K562 (cell line): ENCODE results near the gene BAZ2A. TPM values are rescaled to one million over a fixed set of nuclear protein-coding genes. Genes with fewer than 3 reads are reported as not detected.
A peak's percentile ranks its signal among the peaks of the same experiment; 100 is the strongest.

ENCODE experiments used
- ATAC-seq: fragments of 200-7000 bp; cut with Tn5 transposase; 3 replicates; pipeline ENCODE4 v1.9.1; 2020; ENCODE audit warnings: moderate library complexity
- BruUV-seq: library from RNA; stranded (reverse); fragments of 400-500 nt; replicated peaks from 2 replicates; lab custom pipeline; 2021; lab: Mats Ljungman, UMichigan
- CTCF ChIA-PET: fragments of 300-600 bp; formaldehyde crosslinking; extraction: SDS; loops from one replicate; lab custom pipeline; 2021; ENCODE audit warnings: low intra/inter-chr PET ratio; lab: Yijun Ruan, JAX
- POLR2A ChIA-PET: fragments of 300-600, 350-650 bp; sonication (Branson Sonifier 250); formaldehyde crosslinking; extraction: SDS; loops from one replicate; lab custom pipeline; 2021; ENCODE audit warnings: antibody characterized with exemption, inconsistent platforms; lab: Yijun Ruan, JAX
- DNase-seq, 4 experiments: peaks; one replicate each; pipeline versions ENCODE4 v3.0.0 to v3.0.0-alpha.2; 2011 to 2018; ENCODE audit warnings: low spot score in 3 of 4, mixed read lengths in 3 of 4; ENCODE audit errors: extremely low read depth in 1 of 4
- FAIRE-seq: peaks from 2 replicates; lab custom pipeline; 2011; peaks lifted over from hg19 to GRCh38; lab: Jason Lieb, UNC
- H2AFZ ChIP-seq: 2 replicates; pipeline ENCODE4 v1.6.0; 2011; ENCODE audit warnings: low read depth, low read length, control low read depth, inconsistent platforms
- H3K27ac ChIP-seq: fragments of 200-600 bp; 3 replicates; pipeline ENCODE4 v1.8.0; 2011; ENCODE audit warnings: low read depth, mild to moderate bottlenecking, control low read depth, inconsistent platforms, low read length, moderate library complexity, mixed read lengths; ENCODE audit errors: extremely low read depth
- H3K27me3 ChIP-seq, 2 experiments: fragments of 300-600 bp in 1 of 2; 2 replicates in 1 of 2; 3 replicates in 1 of 2; pipeline versions ENCODE4 v1.6.0 to v1.8.0; 2011; ENCODE audit warnings: inconsistent platforms in 2 of 2, low read length in 2 of 2, mild to moderate bottlenecking in 1 of 2, mixed read lengths in 1 of 2, moderate library complexity in 1 of 2; ENCODE audit not compliant: control insufficient read depth in 2 of 2, insufficient read depth in 2 of 2
- H3K36me3 ChIP-seq: fragments of 300-600 bp; 3 replicates; pipeline ENCODE4 v1.8.0; 2011; ENCODE audit warnings: mild to moderate bottlenecking, low read length, inconsistent platforms; ENCODE audit not compliant: control insufficient read depth, insufficient read depth
- H3K4me1 ChIP-seq, 2 experiments: fragments of 200-600 bp in 1 of 2; replicated peaks in 1 of 2; 2 replicates in 1 of 2; 3 replicates in 1 of 2; pipeline versions ENCODE4 v1.5.1 to v1.8.0; 2011; ENCODE audit warnings: inconsistent platforms in 2 of 2, low read length in 2 of 2, mild to moderate bottlenecking in 1 of 2, mixed read lengths in 1 of 2, moderate library complexity in 1 of 2; ENCODE audit not compliant: control insufficient read depth in 2 of 2, insufficient read depth in 2 of 2
- H3K4me2 ChIP-seq: 2 replicates; pipeline ENCODE4 v1.6.1; 2011; ENCODE audit warnings: low read length, control low read depth, inconsistent platforms, mixed read lengths; ENCODE audit not compliant: insufficient read depth
- H3K4me3 ChIP-seq: fragments of 200-600 bp; sonication (generic), shearing (Covaris generic); 2 replicates; pipeline ENCODE4 v1.5.1; 2016; ENCODE audit warnings: control low read depth, inconsistent platforms
- H3K79me2 ChIP-seq: fragments of 200-600 bp; 3 replicates; pipeline ENCODE4 v1.8.0; 2011; ENCODE audit warnings: low read length, inconsistent platforms; ENCODE audit not compliant: control insufficient read depth, insufficient read depth
- H3K9ac ChIP-seq, 2 experiments: 2 replicates each; pipeline versions ENCODE4 v1.6.0 to v1.6.1; 2011; ENCODE audit warnings: low read depth in 2 of 2, low read length in 2 of 2, control low read depth in 1 of 2, inconsistent platforms in 1 of 2, mild to moderate bottlenecking in 1 of 2, mixed read lengths in 1 of 2; ENCODE audit not compliant: insufficient read depth in 1 of 2
- H3K9me1 ChIP-seq: one replicate; pipeline ENCODE4 v1.6.0; 2011; ENCODE audit warnings: inconsistent platforms, mild to moderate bottlenecking, low read length, moderate library complexity; ENCODE audit not compliant: control insufficient read depth, insufficient read depth
- H3K9me3 ChIP-seq: replicated peaks from 2 replicates; pipeline ENCODE4 v1.5.1; 2011; ENCODE audit warnings: low read depth, low read length, inconsistent platforms; ENCODE audit not compliant: control insufficient read depth, insufficient read depth
- H4K20me1 ChIP-seq: replicated peaks from 2 replicates; pipeline ENCODE4 v1.6.1; 2011; ENCODE audit warnings: low read length, inconsistent platforms, mixed read lengths; ENCODE audit not compliant: control insufficient read depth, insufficient read depth
- ATF1 ChIP-seq, 2 experiments: fragments of 450-650 bp in 1 of 2; IDR thresholded peaks; 2 replicates each; pipeline ENCODE4 v1.6.1; 2016; ENCODE audit warnings: missing compliant biosample characterization in 1 of 2, missing genetic modification characterization in 1 of 2
- DACH1 ChIP-seq: fragments of 450-650 bp; IDR thresholded peaks from 2 replicates; pipeline ENCODE4 v1.6.1; 2018; ENCODE audit not compliant: partially characterized antibody
- ETV5 ChIP-seq: sonication (generic); formaldehyde crosslinking; IDR thresholded peaks from 2 replicates; pipeline ENCODE4 v1.4.0; 2020; ENCODE audit warnings: low read depth, mild to moderate bottlenecking, missing genetic modification reagents
- FOS ChIP-seq: IDR thresholded peaks from 3 replicates; pipeline ENCODE4 v1.6.1; 2011; ENCODE audit not compliant: insufficient read length; ENCODE audit errors: extremely low read depth
- HEY1 ChIP-seq: fragments of 250-450 bp; sonication (Bioruptor Pico); IDR thresholded peaks from 2 replicates; pipeline ENCODE4 v1.5.0; 2020; ENCODE audit warnings: mild to moderate bottlenecking, moderate library complexity, borderline replicate concordance
- JUN ChIP-seq, 2 experiments: sonication (generic) in 1 of 2; formaldehyde crosslinking in 1 of 2; IDR thresholded peaks; 2 replicates each; pipeline versions ENCODE4 v1.6.1 to v1.8.0; 2012 to 2022; ENCODE audit warnings: borderline replicate concordance in 2 of 2, mild to moderate bottlenecking in 2 of 2, improper control_type of control experiment in 1 of 2, low read depth in 1 of 2, low read length in 1 of 2, missing genetic modification reagents in 1 of 2
- JUND ChIP-seq, 2 experiments: IDR thresholded peaks; 2 replicates in 1 of 2; 3 replicates in 1 of 2; pipeline ENCODE4 v1.6.1; 2011; ENCODE audit warnings: borderline replicate concordance in 2 of 2, low read depth in 2 of 2, low read length in 2 of 2, improper control_type of control experiment in 1 of 2, missing biosample characterization in 1 of 2, missing genetic modification characterization in 1 of 2, missing genetic modification reagents in 1 of 2
- KDM4B ChIP-seq, 2 experiments: fragments of 450-650 bp in 1 of 2; sonication (generic) in 1 of 2; IDR thresholded peaks; 2 replicates each; pipeline ENCODE4 v1.6.1; 2016 to 2017; ENCODE audit warnings: borderline replicate concordance in 2 of 2, antibody characterized with exemption in 1 of 2, low read depth in 1 of 2, mild to moderate bottlenecking in 1 of 2
- MEIS2 ChIP-seq: fragments of 450-650 bp; IDR thresholded peaks from 2 replicates; pipeline ENCODE4 v1.6.1; 2014; ENCODE audit warnings: mild to moderate bottlenecking; ENCODE audit not compliant: partially characterized antibody
- NRF1 ChIP-seq, 2 experiments: fragments of 450-650 bp; IDR thresholded peaks in 1 of 2; conservative IDR thresholded peaks in 1 of 2; 2 replicates each; pipeline ENCODE4 v1.6.1; 2014; ENCODE audit warnings: mild to moderate bottlenecking in 2 of 2
- RB1 ChIP-seq: fragments of 450-650 bp; IDR thresholded peaks from 2 replicates; pipeline ENCODE4 v1.6.1; 2017; ENCODE audit warnings: low read depth, mild to moderate bottlenecking
- SMC3 ChIP-seq: conservative IDR thresholded peaks from 2 replicates; pipeline ENCODE4 v1.6.1; 2011; ENCODE audit warnings: low read depth, low read length, improper control_type of control experiment; ENCODE audit not compliant: insufficient read depth
- STAG1 ChIP-seq: sonication (generic); formaldehyde crosslinking; IDR thresholded peaks from 2 replicates; pipeline ENCODE4 v1.5.0; 2020; ENCODE audit warnings: missing genetic modification reagents, borderline replicate concordance
- STAT5B ChIP-seq: fragments of 250-450 bp; sonication (Bioruptor Pico); IDR thresholded peaks from 2 replicates; pipeline ENCODE4 v1.8.0; 2021; ENCODE audit warnings: mild to moderate bottlenecking, inconsistent platforms
- TEAD1 ChIP-seq, 2 experiments: fragments of 450-650 bp in 1 of 2; sonication (generic) in 1 of 2; formaldehyde crosslinking; IDR thresholded peaks; 2 replicates each; pipeline versions ENCODE4 v1.4.0 to v1.8.0; 2020 to 2022; ENCODE audit warnings: mild to moderate bottlenecking in 2 of 2, missing genetic modification reagents in 1 of 2
- ZFX ChIP-seq: sonication (generic); formaldehyde crosslinking; IDR thresholded peaks from 2 replicates; pipeline ENCODE4 v1.8.0; 2022; ENCODE audit warnings: mild to moderate bottlenecking, missing genetic modification reagents, moderate library complexity
- WGBS: fragments of 100-300 bp; shearing (Covaris generic); methylation state at CpG from one replicate; pipeline ENCODE4 v1.1.6; 2016; ENCODE audit warnings: low coverage, mixed read lengths; ENCODE audit not compliant: insufficient coverage; ENCODE audit errors: missing lambda C conversion rate; 5-methylcytosine and 5-hydroxymethylcytosine counted together
- in situ Hi-C: fragments of 300-500 bp; cut with MboI; formaldehyde crosslinking; loops from 4 replicates; pipeline ENCODE4 v1.15.0; 2018; ENCODE audit warnings: inconsistent platforms, mixed read lengths
- intact Hi-C: fragments of 100-400 bp; cut with micrococcal nuclease; formaldehyde crosslinking; loops from 2 replicates; pipeline ENCODE4 v1.14.2; 2022
- polyA plus RNA-seq, 8 experiments: library from polyadenylated mRNA; depleted of rRNA in 4 of 8; stranded (reverse) in 5 of 8; unstranded in 3 of 8; fragments of >200 nt; fragmentation: Nextera tagmentation in 2 of 8; fragmentation: Illumina TruSeq in 1 of 8; extraction: Ambion mirVana in 2 of 8; extraction: Trizol in 1 of 8; gene quantifications; 2 replicates each; pipeline versions ENCODE4 v1.2.1 to v1.2.3, GENCODE V29; 2011 to 2014; ENCODE audit warnings: inconsistent platforms in 1 of 8, missing spikeins in 1 of 8
- total RNA-seq, 7 experiments: library from RNA; depleted of rRNA in 6 of 7; stranded (reverse); fragments of >200 nt in 6 of 7; fragmentation: Illumina TruSeq in 2 of 7; extraction: Trizol in 2 of 7; gene quantifications; 2 replicates each; pipeline versions ENCODE4 v1.2.1 to v1.2.3, GENCODE V29; 2011 to 2021; ENCODE audit warnings: low replicate concordance in 1 of 7
- TF ChIP-seq, protein P1 (sequence below): fragments of 450-650 bp; formaldehyde crosslinking; IDR thresholded peaks from 2 replicates; pipeline ENCODE4 v1.4.0; 2020; ENCODE audit warnings: mild to moderate bottlenecking

The BAZ2A gene
- total and polyA plus RNA-seq, 9 of the 15 experiments (the other 6 are each of a cell fraction or from before 2014, with no cell fraction given) = 4.5 to 86.4 (median 26.2) TPM

- Histone ChIP-seq H3K9me3 (no peaks in the 10 kb centered on the region), H3K27ac (no peak overlapping the region), H3K27me3 (no peaks in the 10 kb centered on the region), H2AFZ (no peak overlapping the region), H3K9me1 (no peaks in the 10 kb centered on the region), H3K4me3 (no peak overlapping the region), H3K79me2 (no peaks in the 10 kb centered on the region), H3K36me3 (peaks cover 33% of the 10 kb centered on the region; the same call in 2 of the 3 replicates), H3K9ac (no peak overlapping the region; a peak in 1 of 4 replicates), H4K20me1 (no peaks in the 10 kb centered on the region; the same call in 1 of the 2 replicates), H3K4me1 (peaks cover 0 to 2% of the 10 kb centered on the region in 2 experiments; a peak in 1 of 5 replicates), H3K4me2 (no peak overlapping the region)
- no TSS peak for BruUV-seq
- 33% methylated on average over 8 of the region's 8 CpGs for WGBS
- in situ Hi-C loops (no loop called here), intact Hi-C loops (loop anchor here (1.0 to 2.0 kb wide), 2 partner anchors 42 to 81 kb away; no protein-coding TSS in a partner anchor)
- peak; percentile 91 for FAIRE-seq
- CTCF ChIA-PET = interaction anchor here (0.6 to 2.1 kb wide), 6 partner anchors 37 to 405 kb away, joined by 3 to 27 read pairs (median 4); partner anchors contain the start of gene SMARCC2
- DNase-seq = peak; percentile 58 to 72 (median 67)
- POLR2A ChIA-PET = interaction anchor here (1.1 kb wide), 1 partner anchor 13 kb away, joined by 3 read pairs; no protein-coding TSS in a partner anchor
- ATAC-seq = peak; percentile 83
- TF ChIP-seq JUND (IDR thresholded peaks at IDR 0.05; ENCODE audit: borderline replicate concordance, low read depth, low read length) (0 out of 2 replicates have a peak, but pooled peaks have one; percentile 32), JUND (tag; IDR thresholded peaks at IDR 0.05; ENCODE audit: borderline replicate concordance, low read depth, low read length) (0 out of 3 replicates have a peak, but pooled peaks have one; percentile 33), STAT5B (CRISPR knock-in tag) (no peak), DACH1 (no peak), SMC3 (peak; percentile 82), JUN (IDR thresholded peaks at IDR 0.05; ENCODE audit: borderline replicate concordance, low read depth, low read length) (0 out of 2 replicates have a peak, but pooled peaks have one; percentile 16), JUN (CRISPR knock-in tag; IDR thresholded peaks at IDR 0.05; ENCODE audit: borderline replicate concordance) (no peak), ATF1 (CRISPR knock-in tag; IDR thresholded peaks at IDR 0.05) (no peak), ATF1 (tag; IDR thresholded peaks at IDR 0.05) (0 out of 2 replicates have a peak, but pooled peaks have one; percentile 27), STAG1 (CRISPR knock-in tag) (peak; percentile 54; the same call in 1 of the 2 replicates), TEAD1 (CRISPR knock-in tag; IDR thresholded peaks at IDR 0.05) (peak in 1 of 2 experiments; percentile 92; a peak in 2 of 4 replicates), MEIS2 (peak; percentile 73), FOS (no peak), ZFX (CRISPR knock-in tag) (peak; percentile 34; the same call in 1 of the 2 replicates), ETV5 (no peak), NRF1 (conservative IDR thresholded peaks at IDR 0.05 in 1 of 2, IDR thresholded peaks at IDR 0.05 in 1 of 2) (peak; percentile 33 to 50; a peak in 3 of 4 replicates), HEY1 (CRISPR knock-in tag) (no peak), RB1 (peak; percentile 23; the same call in 1 of the 2 replicates), KDM4B (IDR thresholded peaks at IDR 0.05; ENCODE audit: borderline replicate concordance in 2 of 2, low read depth in 1 of 2) (no peak)
- TF ChIP-seq, protein P1, sequence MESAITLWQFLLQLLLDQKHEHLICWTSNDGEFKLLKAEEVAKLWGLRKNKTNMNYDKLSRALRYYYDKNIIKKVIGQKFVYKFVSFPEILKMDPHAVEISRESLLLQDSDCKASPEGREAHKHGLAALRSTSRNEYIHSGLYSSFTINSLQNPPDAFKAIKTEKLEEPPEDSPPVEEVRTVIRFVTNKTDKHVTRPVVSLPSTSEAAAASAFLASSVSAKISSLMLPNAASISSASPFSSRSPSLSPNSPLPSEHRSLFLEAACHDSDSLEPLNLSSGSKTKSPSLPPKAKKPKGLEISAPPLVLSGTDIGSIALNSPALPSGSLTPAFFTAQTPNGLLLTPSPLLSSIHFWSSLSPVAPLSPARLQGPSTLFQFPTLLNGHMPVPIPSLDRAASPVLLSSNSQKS (CRISPR knock-in tag) = no peak
These were observed 36.1 kb downstream of the BAZ2A start for GRCh38 chr12:56593909-56594621.
